ENCODE results near the gene SPIC. TPM values are rescaled to one million over a fixed set of nuclear protein-coding genes. Genes with fewer than 3 reads are reported as not detected.
"Not testable (repeated sequence)": the region's sequence is repeated elsewhere in the genome, so short reads cannot be mapped to it uniquely, and the experiment has no call there.

The SPIC gene
- polyA plus RNA-seq, 1 donor (not counting 4 experiments of a cell fraction or from before 2014, with no cell fraction given), result not detected

DNA sequence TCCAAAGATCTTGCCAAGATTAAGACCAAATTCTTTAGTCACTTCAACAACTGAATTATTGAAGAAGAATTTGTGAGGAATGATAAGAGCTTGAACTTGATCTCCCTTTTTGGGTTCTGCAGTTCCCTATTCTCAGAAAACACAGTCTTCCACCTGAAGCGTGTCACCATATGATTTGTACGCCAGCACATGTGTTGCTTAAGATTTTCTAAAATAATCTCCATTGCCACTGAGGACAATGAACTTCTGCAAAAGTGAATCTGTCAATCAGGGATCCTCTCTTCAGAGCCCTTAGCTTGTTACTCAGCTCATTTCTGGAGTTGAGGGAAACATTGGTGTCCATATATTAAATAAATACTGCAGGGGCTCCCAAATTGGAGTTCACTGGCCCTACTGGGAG is 4.2 kb upstream of the SPIC start:
- H3K4me2 ChIP-seq (ENCODE audit: control insufficient read depth, extremely low read depth, insufficient read depth, low read depth, low read length), result no peak overlapping the region
- H3K27ac ChIP-seq (ENCODE audit: control insufficient read depth, insufficient read depth, low read length), result no peak overlapping the region
- no peak overlapping the region for H3K4me3 ChIP-seq (ENCODE audit: control insufficient read depth in 2 of 3, extremely low read depth in 1 of 3, insufficient read depth in 2 of 3, low read depth in 1 of 3, low read length in 3 of 3)
- H3K9me3 ChIP-seq (ENCODE audit: control insufficient read depth, low read depth, low read length), result no peaks in the 10 kb centered on the region
- dilution Hi-C loops (cut with MboI; ENCODE audit: extremely low pct_ligation_motif_present, low sequenced_read_pairs), result no loop called here
- no peaks in the 10 kb centered on the region for H4K20me1 ChIP-seq (ENCODE audit: control insufficient read depth, extremely low read depth, insufficient read depth, low read length)
- no peaks in the 10 kb centered on the region for H3K4me1 ChIP-seq (ENCODE audit: control insufficient read depth, extremely low read depth, insufficient read depth, low read length)
- H3K27me3 ChIP-seq (ENCODE audit: control insufficient read depth, extremely low read depth, insufficient read depth, low read length), result no peaks in the 10 kb centered on the region
- H3K9me1 ChIP-seq (ENCODE audit: control insufficient read depth, extremely low read depth, insufficient read depth, low read length), result no peaks in the 10 kb centered on the region
- no peak overlapping the region for H2AFZ ChIP-seq (ENCODE audit: control insufficient read depth, low read length)
- no peak overlapping the region for H3K9ac ChIP-seq (ENCODE audit: control insufficient read depth, extremely low read depth, insufficient read depth, low read length)
- no peaks in the 10 kb centered on the region for H3K79me2 ChIP-seq (ENCODE audit: control insufficient read depth, insufficient read depth, low read length)
- TF ChIP-seq EZH2 (IDR thresholded peaks at IDR 0.05; ENCODE audit: low read length), result no peak
- DNase-seq (ENCODE audit: low read depth, low spot score) (no peak), FAIRE-seq (no peak)
- H3K36me3 ChIP-seq (ENCODE audit: control insufficient read depth in 2 of 2, extremely low read depth in 1 of 2, insufficient read depth in 2 of 2, low read length in 2 of 2), result no peaks in the 10 kb centered on the region

DNA sequence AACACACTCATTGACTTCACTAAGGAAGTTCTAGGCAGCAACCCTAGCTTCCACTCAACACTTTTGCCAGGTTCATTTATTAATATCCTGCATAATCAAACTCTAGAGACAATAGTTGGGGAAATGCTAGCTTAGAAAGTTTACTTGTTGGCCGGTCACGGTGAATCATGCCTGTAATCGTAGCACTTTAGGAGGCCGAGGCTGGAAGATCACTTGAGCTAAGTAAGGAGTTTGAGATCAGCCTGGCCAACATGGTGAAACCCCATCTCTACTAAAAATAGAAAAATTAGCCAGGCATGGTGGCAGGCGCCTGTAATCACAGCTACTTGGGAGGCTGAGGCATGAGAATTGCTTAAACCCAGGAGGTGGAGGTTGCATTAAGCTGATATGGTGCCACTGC is 3.3 kb upstream of the SPIC start:
- dilution Hi-C loops (cut with MboI; ENCODE audit: extremely low pct_ligation_motif_present, low sequenced_read_pairs); H3K27ac ChIP-seq (ENCODE audit: control insufficient read depth, insufficient read depth, low read length); H3K9me1 ChIP-seq (ENCODE audit: control insufficient read depth, extremely low read depth, insufficient read depth, low read length); H3K4me3 ChIP-seq (ENCODE audit: control insufficient read depth in 2 of 3, extremely low read depth in 1 of 3, insufficient read depth in 2 of 3, low read depth in 1 of 3, low read length in 3 of 3); H3K9ac ChIP-seq (ENCODE audit: control insufficient read depth, extremely low read depth, insufficient read depth, low read length); H3K27me3 ChIP-seq (ENCODE audit: control insufficient read depth, extremely low read depth, insufficient read depth, low read length); H3K79me2 ChIP-seq (ENCODE audit: control insufficient read depth, insufficient read depth, low read length); DNase-seq (ENCODE audit: low read depth, low spot score); H3K36me3 ChIP-seq (ENCODE audit: control insufficient read depth in 2 of 2, extremely low read depth in 1 of 2, insufficient read depth in 2 of 2, low read length in 2 of 2); H4K20me1 ChIP-seq (ENCODE audit: control insufficient read depth, extremely low read depth, insufficient read depth, low read length); FAIRE-seq; H2AFZ ChIP-seq (ENCODE audit: control insufficient read depth, low read length); H3K4me1 ChIP-seq (ENCODE audit: control insufficient read depth, extremely low read depth, insufficient read depth, low read length); H3K9me3 ChIP-seq (ENCODE audit: control insufficient read depth, low read depth, low read length); H3K4me2 ChIP-seq (ENCODE audit: control insufficient read depth, extremely low read depth, insufficient read depth, low read depth, low read length): not testable (repeated sequence)

DNA sequence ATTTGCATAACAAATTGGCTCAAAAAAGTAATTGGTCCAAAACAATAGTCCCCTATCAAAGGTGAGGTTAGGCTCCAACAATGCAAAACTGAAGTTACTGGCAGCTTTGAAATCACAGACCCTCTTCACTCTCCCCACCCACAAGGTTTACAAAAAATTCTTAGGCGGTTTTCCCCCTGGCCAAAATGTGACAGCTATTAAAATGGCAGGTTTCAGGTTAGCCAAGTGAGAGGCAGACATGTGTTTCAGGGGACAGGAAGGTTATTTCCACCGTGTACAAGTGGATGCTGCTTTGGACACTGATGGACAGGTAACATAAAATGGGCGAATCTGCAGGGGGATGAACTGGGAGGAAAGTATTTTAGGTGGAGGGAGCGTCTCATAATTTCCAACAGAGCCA is 888 bp upstream of the SPIC start:
- no peak overlapping the region for H3K4me2 ChIP-seq (ENCODE audit: control insufficient read depth, extremely low read depth, insufficient read depth, low read depth, low read length)
- no peaks in the 10 kb centered on the region for H3K36me3 ChIP-seq (ENCODE audit: control insufficient read depth in 2 of 2, extremely low read depth in 1 of 2, insufficient read depth in 2 of 2, low read length in 2 of 2)
- FAIRE-seq (no peak), DNase-seq (ENCODE audit: low read depth, low spot score) (no peak)
- no peaks in the 10 kb centered on the region for H3K27me3 ChIP-seq (ENCODE audit: control insufficient read depth, extremely low read depth, insufficient read depth, low read length)
- H3K4me3 ChIP-seq (ENCODE audit: control insufficient read depth in 2 of 3, extremely low read depth in 1 of 3, insufficient read depth in 2 of 3, low read depth in 1 of 3, low read length in 3 of 3), result no peak overlapping the region
- no peaks in the 10 kb centered on the region for H3K9me1 ChIP-seq (ENCODE audit: control insufficient read depth, extremely low read depth, insufficient read depth, low read length)
- no peaks in the 10 kb centered on the region for H3K4me1 ChIP-seq (ENCODE audit: control insufficient read depth, extremely low read depth, insufficient read depth, low read length)
- no peaks in the 10 kb centered on the region for H3K9me3 ChIP-seq (ENCODE audit: control insufficient read depth, low read depth, low read length)
- H3K9ac ChIP-seq (ENCODE audit: control insufficient read depth, extremely low read depth, insufficient read depth, low read length), result no peak overlapping the region
- no peaks in the 10 kb centered on the region for H3K79me2 ChIP-seq (ENCODE audit: control insufficient read depth, insufficient read depth, low read length)
- H4K20me1 ChIP-seq (ENCODE audit: control insufficient read depth, extremely low read depth, insufficient read depth, low read length), result no peaks in the 10 kb centered on the region
- no peak overlapping the region for H3K27ac ChIP-seq (ENCODE audit: control insufficient read depth, insufficient read depth, low read length)
- H2AFZ ChIP-seq (ENCODE audit: control insufficient read depth, low read length), result no peak overlapping the region
- no peak for TF ChIP-seq CTCF (optimal IDR thresholded peaks at IDR 0.05 in 1 of 3, IDR thresholded peaks at IDR 0.05 in 1 of 3, conservative IDR thresholded peaks at IDR 0.05 in 1 of 3; ENCODE audit: extremely low read depth in 1 of 3, insufficient read depth in 2 of 3, low read length in 3 of 3)
- no peak for TF ChIP-seq EZH2 (IDR thresholded peaks at IDR 0.05; ENCODE audit: low read length)
- dilution Hi-C loops (cut with MboI; ENCODE audit: extremely low pct_ligation_motif_present, low sequenced_read_pairs), result no loop called here
